ENCODE results near the gene POU6F1. TPM values are rescaled to one million over a fixed set of nuclear protein-coding genes. Genes with fewer than 3 reads are reported as not detected.

Gene POU6F1
- total RNA-seq, 1 experiment from 2014 or later, result 6.9 TPM

GRCh38 chr12:51189790-51190355 lies 28.0 kb downstream of the POU6F1 start:
- H3K36me3 ChIP-seq (ENCODE audit: low read depth, low read length), result no peaks in the 10 kb centered on the region
- H3K9ac ChIP-seq (ENCODE audit: low read length), result no peak overlapping the region
- no peaks in the 10 kb centered on the region for H3K79me2 ChIP-seq (ENCODE audit: low read length)
- H3F3A ChIP-seq (ENCODE audit: low read length, unreplicated experiment), result no peaks in the 10 kb centered on the region
- no peaks in the 10 kb centered on the region for H4K20me1 ChIP-seq (ENCODE audit: low read length)
- no peaks in the 10 kb centered on the region for H3K9me3 ChIP-seq (ENCODE audit: low read length)
- H3K9me2 ChIP-seq (replicated peaks; ENCODE audit: low read length), result no peaks in the 10 kb centered on the region
- H3K4me1 ChIP-seq (ENCODE audit: insufficient read depth, low read length), result no peaks in the 10 kb centered on the region
- ATAC-seq, result no peak
- no peak overlapping the region for H3K4me2 ChIP-seq (ENCODE audit: low read length)
- CTCF ChIA-PET, result no interaction called here
- no TSS peak for BruUV-seq (replicated peaks)
- DNase-seq, result no peak
- TF ChIP-seq EZH2 (IDR thresholded peaks at IDR 0.05; ENCODE audit: low read length, unreplicated experiment) (no peak), CTCF (conservative IDR thresholded peaks at IDR 0.05; ENCODE audit: low read depth, low read length) (no peak), EZH2phosphoT487 (IDR thresholded peaks at IDR 0.05; ENCODE audit: borderline replicate concordance, low read length) (no peak)
- no peak overlapping the region for H3K27ac ChIP-seq (ENCODE audit: low read length)
- intact Hi-C loops (cut with micrococcal nuclease), result no loop called here
- POLR2A ChIA-PET (ENCODE audit: unreplicated experiment), result no interaction called here
- no peak overlapping the region for H2AFZ ChIP-seq (ENCODE audit: low read length)
- no peak overlapping the region for H3K4me3 ChIP-seq (ENCODE audit: low read length)
- no peaks in the 10 kb centered on the region for H3K27me3 ChIP-seq (ENCODE audit: low read length)

GRCh38 chr12:51188359-51189051 lies 29.4 kb downstream of the POU6F1 start:
- intact Hi-C loops (cut with micrococcal nuclease), result no loop called here
- H3K27ac ChIP-seq (ENCODE audit: low read length), result no peak overlapping the region
- CTCF ChIA-PET, result no interaction called here

More at GRCh38 chr12:51188359-51189051, 29.4 kb downstream of the POU6F1 start:
- Histone ChIP-seq H3K79me2 (ENCODE audit: low read length) (no peaks in the 10 kb centered on the region), H3K9ac (ENCODE audit: low read length) (no peak overlapping the region), H3K4me3 (ENCODE audit: low read length) (no peak overlapping the region), H3K4me1 (ENCODE audit: insufficient read depth, low read length) (no peaks in the 10 kb centered on the region), H3K36me3 (ENCODE audit: low read depth, low read length) (no peaks in the 10 kb centered on the region), H3K27me3 (ENCODE audit: low read length) (no peaks in the 10 kb centered on the region), H3F3A (ENCODE audit: low read length, unreplicated experiment) (no peaks in the 10 kb centered on the region), H3K9me2 (replicated peaks; ENCODE audit: low read length) (no peaks in the 10 kb centered on the region), H2AFZ (ENCODE audit: low read length) (no peak overlapping the region), H3K9me3 (ENCODE audit: low read length) (no peaks in the 10 kb centered on the region), H3K4me2 (ENCODE audit: low read length) (no peak overlapping the region), H4K20me1 (ENCODE audit: low read length) (no peaks in the 10 kb centered on the region)
- no peak for DNase-seq
- TF ChIP-seq CTCF (conservative IDR thresholded peaks at IDR 0.05; ENCODE audit: low read depth, low read length), result no peak
- TF ChIP-seq EZH2 (IDR thresholded peaks at IDR 0.05; ENCODE audit: low read length, unreplicated experiment), result no peak
- no peak for TF ChIP-seq EZH2phosphoT487 (IDR thresholded peaks at IDR 0.05; ENCODE audit: borderline replicate concordance, low read length)
- no TSS peak for BruUV-seq (replicated peaks)
- POLR2A ChIA-PET (ENCODE audit: unreplicated experiment), result no interaction called here
- no peak for ATAC-seq

Data from PC-3 (cell line).